HL-60 (cell line): ENCODE results near the gene KMT2E.

Experiments used
- DNase-seq, 2 experiments: peaks; one replicate each; pipeline ENCODE4 v3.0.0-alpha.2; 2010 to 2020; ENCODE audit warnings: low read depth in 1 of 2, low spot score in 1 of 2
- H3K27ac ChIP-seq: fragments of 250-450 bp; sonication (Bioruptor Pico); replicated peaks from 2 replicates; pipeline ENCODE4 v1.5.1; 2020; ENCODE audit warnings: mild to moderate bottlenecking, moderate library complexity
- H3K27me3 ChIP-seq: fragments of 250-450 bp; sonication (Bioruptor Pico); 2 replicates; pipeline ENCODE4 v1.5.1; 2021; ENCODE audit warnings: mild to moderate bottlenecking, moderate library complexity; ENCODE audit not compliant: insufficient read depth, poor library complexity, severe bottlenecking
- H3K4me3 ChIP-seq: replicated peaks from 2 replicates; pipeline ENCODE4 v1.5.1; 2011; ENCODE audit warnings: mild to moderate bottlenecking, control low read depth, low read length; ENCODE audit not compliant: insufficient read depth
- GABPA ChIP-seq: IDR thresholded peaks from 2 replicates; pipeline ENCODE4 v1.6.1; 2012; ENCODE audit warnings: low read depth
- POLR2AphosphoS5 ChIP-seq: IDR thresholded peaks from 2 replicates; pipeline ENCODE4 v1.6.1; 2012; ENCODE audit warnings: low read depth
- REST ChIP-seq: IDR thresholded peaks from 2 replicates; pipeline ENCODE4 v1.6.1; 2012; ENCODE audit warnings: low read depth; ENCODE audit not compliant: insufficient replicate concordance
- SPI1 ChIP-seq: IDR thresholded peaks from 2 replicates; pipeline ENCODE4 v1.6.1; 2012; ENCODE audit warnings: low read depth, mild to moderate bottlenecking, borderline replicate concordance
- TF ChIP-seq, protein P1 (sequence below): IDR thresholded peaks from one replicate; pipeline ENCODE4 v1.5.1; 2011; ENCODE audit warnings: low read length, control low read depth, inconsistent platforms; ENCODE audit not compliant: insufficient read depth

Gene KMT2E

DNA sequence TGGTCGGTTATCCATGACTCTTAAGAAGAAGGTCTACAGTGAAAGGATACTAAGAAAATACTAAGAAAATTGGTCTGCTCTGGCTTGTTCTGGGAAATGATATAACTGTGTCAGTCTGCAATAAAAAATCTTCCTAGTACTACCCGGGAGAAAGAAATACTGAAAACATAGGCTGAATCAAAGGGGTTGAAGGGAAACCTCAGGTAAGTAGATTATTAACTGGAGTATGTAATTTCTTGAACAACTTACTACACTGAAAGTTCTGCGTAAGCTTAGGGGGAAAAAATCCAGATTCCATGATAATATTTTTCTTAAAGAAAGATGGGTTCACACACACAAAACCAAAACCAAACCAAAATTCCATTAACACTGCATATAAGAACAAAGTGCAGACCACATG, 143.3 kb downstream of the KMT2E start:
- no peak overlapping the region for H3K4me3 ChIP-seq
- H3K27me3 ChIP-seq: no peaks in the 10 kb centered on the region
- TF ChIP-seq POLR2AphosphoS5 (no peak), SPI1 (no peak), REST (no peak), GABPA (no peak)
- TF ChIP-seq, protein P1, sequence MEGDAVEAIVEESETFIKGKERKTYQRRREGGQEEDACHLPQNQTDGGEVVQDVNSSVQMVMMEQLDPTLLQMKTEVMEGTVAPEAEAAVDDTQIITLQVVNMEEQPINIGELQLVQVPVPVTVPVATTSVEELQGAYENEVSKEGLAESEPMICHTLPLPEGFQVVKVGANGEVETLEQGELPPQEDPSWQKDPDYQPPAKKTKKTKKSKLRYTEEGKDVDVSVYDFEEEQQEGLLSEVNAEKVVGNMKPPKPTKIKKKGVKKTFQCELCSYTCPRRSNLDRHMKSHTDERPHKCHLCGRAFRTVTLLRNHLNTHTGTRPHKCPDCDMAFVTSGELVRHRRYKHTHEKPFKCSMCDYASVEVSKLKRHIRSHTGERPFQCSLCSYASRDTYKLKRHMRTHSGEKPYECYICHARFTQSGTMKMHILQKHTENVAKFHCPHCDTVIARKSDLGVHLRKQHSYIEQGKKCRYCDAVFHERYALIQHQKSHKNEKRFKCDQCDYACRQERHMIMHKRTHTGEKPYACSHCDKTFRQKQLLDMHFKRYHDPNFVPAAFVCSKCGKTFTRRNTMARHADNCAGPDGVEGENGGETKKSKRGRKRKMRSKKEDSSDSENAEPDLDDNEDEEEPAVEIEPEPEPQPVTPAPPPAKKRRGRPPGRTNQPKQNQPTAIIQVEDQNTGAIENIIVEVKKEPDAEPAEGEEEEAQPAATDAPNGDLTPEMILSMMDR: no peak
- no peak overlapping the region for H3K27ac ChIP-seq
- no peak for DNase-seq

- Histone ChIP-seq H3K27ac (no peak overlapping the region), H3K4me3 (no peak overlapping the region), H3K27me3 (no peaks in the 10 kb centered on the region)
- TF ChIP-seq, protein P1: no peak
- no peak for TF ChIP-seq REST
- no peak for TF ChIP-seq POLR2AphosphoS5
- no peak for TF ChIP-seq GABPA
- no peak for TF ChIP-seq SPI1
- no peak for DNase-seq
These were observed 147.4 kb downstream of the KMT2E start for GRCh38 chr7:105161366-105161765.
